ENCODE data around the gene TLK1.

TLK1 gene

GRCh38 chr2:170949415-170949814 lies 211.3 kb downstream of the TLK1 start:
- peaks cover 36 to 38% of the 10 kb centered on the region in 2 donors for H3K36me3 ChIP-seq (ENCODE audit: control insufficient read depth in 1 of 2, insufficient read depth in 2 of 2, low read length in 2 of 2)
- H3K27me3 ChIP-seq (ENCODE audit: low read depth, low read length) = no peaks in the 10 kb centered on the region
- no peaks in the 10 kb centered on the region for H3K9me3 ChIP-seq (ENCODE audit: control insufficient read depth in 1 of 2, low read length in 2 of 2)
- no peak overlapping the region for H3K27ac ChIP-seq (ENCODE audit: low read length)
- H3K4me3 ChIP-seq (ENCODE audit: low read depth in 1 of 2, low read length in 2 of 2) = no peak overlapping the region
- H3K4me1 ChIP-seq (ENCODE audit: control insufficient read depth in 1 of 2, insufficient read depth in 2 of 2, low read length in 2 of 2) = no peaks in the 10 kb centered on the region

- no peaks in the 10 kb centered on the region for H3K9me3 ChIP-seq (ENCODE audit: control insufficient read depth in 1 of 2, low read length in 2 of 2)
- H3K4me1 ChIP-seq (ENCODE audit: control insufficient read depth in 1 of 2, insufficient read depth in 2 of 2, low read length in 2 of 2) = no peaks in the 10 kb centered on the region
- H3K27ac ChIP-seq (ENCODE audit: low read length) = no peak overlapping the region
- no peak overlapping the region for H3K4me3 ChIP-seq (ENCODE audit: low read depth in 1 of 2, low read length in 2 of 2)
- no peaks in the 10 kb centered on the region for H3K27me3 ChIP-seq (ENCODE audit: low read depth, low read length)
- peaks cover 0 to 4% of the 10 kb centered on the region in 2 donors for H3K36me3 ChIP-seq (ENCODE audit: control insufficient read depth in 1 of 2, insufficient read depth in 2 of 2, low read length in 2 of 2)
Observed at GRCh38 chr2:170944545-170944944, 216.1 kb downstream of the TLK1 start.

- Histone ChIP-seq H3K9me3 (ENCODE audit: control insufficient read depth in 1 of 2, low read length in 2 of 2) (no peaks in the 10 kb centered on the region), H3K27ac (ENCODE audit: low read length) (no peak overlapping the region), H3K4me1 (ENCODE audit: control insufficient read depth in 1 of 2, insufficient read depth in 2 of 2, low read length in 2 of 2) (no peaks in the 10 kb centered on the region), H3K27me3 (ENCODE audit: low read depth, low read length) (no peaks in the 10 kb centered on the region), H3K4me3 (ENCODE audit: low read depth in 1 of 2, low read length in 2 of 2) (no peak overlapping the region), H3K36me3 (ENCODE audit: control insufficient read depth in 1 of 2, insufficient read depth in 2 of 2, low read length in 2 of 2) (no peaks in the 10 kb centered on the region)
Observed at GRCh38 chr2:170943596-170943995, 217.1 kb downstream of the TLK1 start.

- H3K4me3 ChIP-seq (ENCODE audit: low read depth in 1 of 2, low read length in 2 of 2) = no peak overlapping the region
- H3K27ac ChIP-seq (ENCODE audit: low read length) = no peak overlapping the region
- no peaks in the 10 kb centered on the region for H3K9me3 ChIP-seq (ENCODE audit: control insufficient read depth in 1 of 2, low read length in 2 of 2)
- H3K36me3 ChIP-seq (ENCODE audit: control insufficient read depth in 1 of 2, insufficient read depth in 2 of 2, low read length in 2 of 2) = no peaks in the 10 kb centered on the region
- no peaks in the 10 kb centered on the region for H3K4me1 ChIP-seq (ENCODE audit: control insufficient read depth in 1 of 2, insufficient read depth in 2 of 2, low read length in 2 of 2)
- H3K27me3 ChIP-seq (ENCODE audit: low read depth, low read length) = no peaks in the 10 kb centered on the region
Observed at GRCh38 chr2:170943041-170943440, 217.7 kb downstream of the TLK1 start.

GRCh38 chr2:170942615-170943014 lies 218.1 kb downstream of the TLK1 start:
- H3K4me3 ChIP-seq (ENCODE audit: low read depth in 1 of 2, low read length in 2 of 2) = no peak overlapping the region
- H3K27me3 ChIP-seq (ENCODE audit: low read depth, low read length) = no peaks in the 10 kb centered on the region
- H3K9me3 ChIP-seq (ENCODE audit: control insufficient read depth in 1 of 2, low read length in 2 of 2) = no peaks in the 10 kb centered on the region
- no peaks in the 10 kb centered on the region for H3K4me1 ChIP-seq (ENCODE audit: control insufficient read depth in 1 of 2, insufficient read depth in 2 of 2, low read length in 2 of 2)
- H3K27ac ChIP-seq (ENCODE audit: low read length) = no peak overlapping the region
- H3K36me3 ChIP-seq (ENCODE audit: control insufficient read depth in 1 of 2, insufficient read depth in 2 of 2, low read length in 2 of 2) = no peaks in the 10 kb centered on the region
